Activated CD4-positive, alpha-beta T cell treated with anti-CD3 and anti-CD28 coated beads, Interleukin-2, amount 10 ng/mL, durations not matched to agents 7 days and 5 days (primary cell): ENCODE results near the gene HUNK. TPM values are rescaled to one million over a fixed set of nuclear protein-coding genes. Genes with fewer than 3 reads are reported as not detected.

Experiments used
- CTCF ChIA-PET: fragments of 350-600 bp; sonication (Branson Sonifier 250); formaldehyde crosslinking; loops from one replicate; lab custom pipeline; 2021; ENCODE audit warnings: antibody characterized with exemption; lab: Charles Lee
- POLR2A ChIA-PET: fragments of 350-600 bp; sonication (Branson Sonifier 250); formaldehyde crosslinking; loops from one replicate; lab custom pipeline; 2021; ENCODE audit warnings: antibody characterized with exemption; lab: Charles Lee
- DNase-seq: peaks from one replicate; pipeline ENCODE4 v3.0.0-alpha.2; 2020
- H3K27ac Mint-ChIP-seq: one replicate; pipeline ENCODE4 v1.8.0; 2021; ENCODE audit warnings: mild to moderate bottlenecking, moderate library complexity, mixed read lengths
- H3K27me3 Mint-ChIP-seq: one replicate; pipeline ENCODE4 v1.8.0; 2021; ENCODE audit warnings: mixed read lengths
- H3K36me3 Mint-ChIP-seq: one replicate; pipeline ENCODE4 v1.8.0; 2021; ENCODE audit warnings: low read depth, mixed read lengths
- H3K4me1 Mint-ChIP-seq: one replicate; pipeline ENCODE4 v1.8.0; 2021; ENCODE audit warnings: mixed read lengths
- H3K4me3 Mint-ChIP-seq: one replicate; pipeline ENCODE4 v1.8.0; 2021; ENCODE audit warnings: mild to moderate bottlenecking, moderate library complexity, mixed read lengths
- H3K9me3 Mint-ChIP-seq: one replicate; pipeline ENCODE4 v1.8.0; 2021; ENCODE audit warnings: mixed read lengths
- total RNA-seq, 2 experiments: library from RNA; stranded (reverse); gene quantifications; one replicate each; pipeline ENCODE4 v1.2.3, GENCODE V29; 2021

The HUNK gene
- total RNA-seq, 2 experiments from 2014 or later = 0.15 to 0.17 TPM

GRCh38 chr21:31991356-31992331, 118.8 kb downstream of the HUNK start:
- Mint-ChIP-seq H3K27ac (no peak overlapping the region), H3K9me3 (no peaks in the 10 kb centered on the region), H3K4me1 (no peaks in the 10 kb centered on the region), H3K4me3 (no peak overlapping the region), H3K36me3 (no peaks in the 10 kb centered on the region), H3K27me3 (peaks cover 3% of the 10 kb centered on the region)
- ChIA-PET POLR2A (no interaction called here), CTCF (no interaction called here)
- DNase-seq = no peak

GRCh38 chr21:31992391-31992790, 119.6 kb downstream of the HUNK start:
- CTCF ChIA-PET = no interaction called here
- no peaks in the 10 kb centered on the region for H3K4me1 Mint-ChIP-seq
- H3K9me3 Mint-ChIP-seq = no peaks in the 10 kb centered on the region
- H3K27ac Mint-ChIP-seq = no peak overlapping the region
- H3K27me3 Mint-ChIP-seq = peaks cover 3% of the 10 kb centered on the region
- DNase-seq = no peak
- no peaks in the 10 kb centered on the region for H3K36me3 Mint-ChIP-seq
- POLR2A ChIA-PET = no interaction called here
- no peak overlapping the region for H3K4me3 Mint-ChIP-seq

GRCh38 chr21:31993826-31994825, 121.3 kb downstream of the HUNK start:
- Mint-ChIP-seq H3K4me1 (no peaks in the 10 kb centered on the region), H3K9me3 (no peaks in the 10 kb centered on the region), H3K27ac (no peak overlapping the region), H3K36me3 (no peaks in the 10 kb centered on the region), H3K27me3 (peaks cover 3% of the 10 kb centered on the region), H3K4me3 (no peak overlapping the region)
- ChIA-PET CTCF (interaction anchor here (0.5 to 0.9 kb wide), 2 partner anchors 12 to 54 kb away, joined by 3 read pairs; no protein-coding TSS in a partner anchor), POLR2A (no interaction called here)
- DNase-seq = no peak

GRCh38 chr21:31997191-31997590, 124.4 kb downstream of the HUNK start:
- Mint-ChIP-seq H3K4me3 (no peak overlapping the region), H3K27ac (no peak overlapping the region), H3K9me3 (no peaks in the 10 kb centered on the region), H3K4me1 (no peaks in the 10 kb centered on the region), H3K36me3 (no peaks in the 10 kb centered on the region), H3K27me3 (no peaks in the 10 kb centered on the region)
- CTCF ChIA-PET = no interaction called here
- no peak for DNase-seq
- POLR2A ChIA-PET = no interaction called here

GRCh38 chr21:31999810-32000468, 127.1 kb downstream of the HUNK start:
- no peak overlapping the region for H3K27ac Mint-ChIP-seq
- no peaks in the 10 kb centered on the region for H3K4me1 Mint-ChIP-seq
- ChIA-PET POLR2A (no interaction called here), CTCF (no interaction called here)
- DNase-seq = no peak
- no peaks in the 10 kb centered on the region for H3K9me3 Mint-ChIP-seq
- H3K4me3 Mint-ChIP-seq = no peak overlapping the region
- peaks cover 1% of the 10 kb centered on the region for H3K27me3 Mint-ChIP-seq
- H3K36me3 Mint-ChIP-seq = no peaks in the 10 kb centered on the region

- no peaks in the 10 kb centered on the region for H3K4me1 Mint-ChIP-seq
Measured at GRCh38 chr21:32001390-32001789, 128.6 kb downstream of the HUNK start.

GRCh38 chr21:32003411-32003810, 130.6 kb downstream of the HUNK start:
- Mint-ChIP-seq H3K27me3 (peaks cover 1% of the 10 kb centered on the region), H3K9me3 (no peaks in the 10 kb centered on the region), H3K27ac (no peak overlapping the region), H3K36me3 (no peaks in the 10 kb centered on the region), H3K4me1 (no peaks in the 10 kb centered on the region), H3K4me3 (no peak overlapping the region)
- POLR2A ChIA-PET = no interaction called here
- DNase-seq = no peak
- CTCF ChIA-PET = no interaction called here

More at GRCh38 chr21:32001390-32001789, 128.6 kb downstream of the HUNK start:
- Mint-ChIP-seq H3K27ac (no peak overlapping the region), H3K9me3 (no peaks in the 10 kb centered on the region), H3K4me3 (no peak overlapping the region), H3K27me3 (peaks cover 1% of the 10 kb centered on the region), H3K36me3 (no peaks in the 10 kb centered on the region)
- DNase-seq = no peak
- ChIA-PET CTCF (no interaction called here), POLR2A (no interaction called here)

GRCh38 chr21:32004291-32004690, 131.5 kb downstream of the HUNK start:
- ChIA-PET POLR2A (no interaction called here), CTCF (no interaction called here)
- no peak for DNase-seq
- H3K36me3 Mint-ChIP-seq = no peaks in the 10 kb centered on the region
- H3K27me3 Mint-ChIP-seq = peaks cover 1% of the 10 kb centered on the region
- no peaks in the 10 kb centered on the region for H3K4me1 Mint-ChIP-seq
- no peaks in the 10 kb centered on the region for H3K9me3 Mint-ChIP-seq
- no peak overlapping the region for H3K4me3 Mint-ChIP-seq
- H3K27ac Mint-ChIP-seq = no peak overlapping the region

- Mint-ChIP-seq H3K9me3 (peaks cover 4% of the 10 kb centered on the region), H3K4me3 (no peak overlapping the region), H3K27me3 (peaks cover 1% of the 10 kb centered on the region), H3K36me3 (no peaks in the 10 kb centered on the region), H3K4me1 (no peaks in the 10 kb centered on the region), H3K27ac (no peak overlapping the region)
- ChIA-PET POLR2A (no interaction called here), CTCF (no interaction called here)
- DNase-seq = no peak
Measured at GRCh38 chr21:32007456-32007855, 134.6 kb downstream of the HUNK start.

GRCh38 chr21:32008714-32009113, 135.9 kb downstream of the HUNK start:
- Mint-ChIP-seq H3K27me3 (no peaks in the 10 kb centered on the region), H3K9me3 (peaks cover 4% of the 10 kb centered on the region), H3K4me1 (no peaks in the 10 kb centered on the region), H3K36me3 (no peaks in the 10 kb centered on the region), H3K27ac (no peak overlapping the region), H3K4me3 (no peak overlapping the region)
- ChIA-PET CTCF (no interaction called here), POLR2A (no interaction called here)
- no peak for DNase-seq

GRCh38 chr21:32009263-32009662, 136.4 kb downstream of the HUNK start:
- no peak for DNase-seq
- Mint-ChIP-seq H3K27ac (no peak overlapping the region), H3K4me3 (no peak overlapping the region), H3K9me3 (peaks cover 4% of the 10 kb centered on the region), H3K27me3 (no peaks in the 10 kb centered on the region), H3K36me3 (no peaks in the 10 kb centered on the region), H3K4me1 (no peaks in the 10 kb centered on the region)
- POLR2A ChIA-PET = no interaction called here
- CTCF ChIA-PET = no interaction called here

GRCh38 chr21:32015461-32016139, 142.8 kb downstream of the HUNK start:
- ChIA-PET CTCF (no interaction called here), POLR2A (interaction anchor here (0.6 kb wide), 1 partner anchor 154 kb away, joined by 5 read pairs; no protein-coding TSS in a partner anchor)
- DNase-seq = no peak
- no peak overlapping the region for H3K27ac Mint-ChIP-seq
- peaks cover 4% of the 10 kb centered on the region for H3K9me3 Mint-ChIP-seq
- no peaks in the 10 kb centered on the region for H3K27me3 Mint-ChIP-seq
- H3K4me3 Mint-ChIP-seq = no peak overlapping the region
- no peaks in the 10 kb centered on the region for H3K4me1 Mint-ChIP-seq
- no peaks in the 10 kb centered on the region for H3K36me3 Mint-ChIP-seq
